ENCODE data around the gene FAM193B. TPM values are rescaled to one million over a fixed set of nuclear protein-coding genes. Genes with fewer than 3 reads are reported as not detected.

The FAM193B gene
- total and polyA plus RNA-seq, 2 of the 13 experiments (the other 11 are each of a cell fraction or from before 2014, with no cell fraction given): 21.2 to 40.9 TPM

- TF ChIP-seq ZNF431 (CRISPR knock-in tag; IDR thresholded peaks at IDR 0.05; ENCODE audit: borderline replicate concordance, low read depth) (peak; percentile 68; the same call in 1 of the 2 replicates), EP300 (IDR thresholded peaks at IDR 0.05; ENCODE audit: low read depth in 2 of 2, low read length in 2 of 2) (peak in 1 of 2 experiments; percentile 40; a peak in 2 of 4 replicates), EP300 (CRISPR knock-in tag; IDR thresholded peaks at IDR 0.05; ENCODE audit: borderline replicate concordance) (no peak), TBX2 (CRISPR knock-in tag; IDR thresholded peaks at IDR 0.05; ENCODE audit: borderline replicate concordance) (peak; percentile 76; the same call in 1 of the 2 replicates), SOX5 (CRISPR knock-in tag; IDR thresholded peaks at IDR 0.05; ENCODE audit: borderline replicate concordance) (peak; percentile 9; the same call in 1 of the 2 replicates), GABPA (IDR thresholded peaks at IDR 0.05; ENCODE audit: low read depth, low read length) (peak; percentile 81), GABPA (CRISPR knock-in tag; IDR thresholded peaks at IDR 0.05; ENCODE audit: low read depth) (no peak), HNF4G (IDR thresholded peaks at IDR 0.05; ENCODE audit: borderline replicate concordance, low read depth, low read length) (peak; percentile 59; the same call in 1 of the 2 replicates), HNF4G (CRISPR knock-in tag; IDR thresholded peaks at IDR 0.05; ENCODE audit: borderline replicate concordance, low read depth) (peak; percentile 37; the same call in 1 of the 2 replicates), BORCS8-MEF2B (CRISPR knock-in tag; IDR thresholded peaks at IDR 0.05) (peak; percentile 80; the same call in 1 of the 2 replicates), SNAPC5 (CRISPR knock-in tag; IDR thresholded peaks at IDR 0.05; ENCODE audit: borderline replicate concordance) (0 out of 2 replicates have a peak, but pooled peaks have one; percentile 49), SRSF9 (IDR thresholded peaks at IDR 0.05; ENCODE audit: borderline replicate concordance, insufficient read depth, low read depth, low read length, poor library complexity, severe bottlenecking) (no peak), JDP2 (CRISPR knock-in tag; IDR thresholded peaks at IDR 0.05; ENCODE audit: borderline replicate concordance) (no peak), HMGXB3 (CRISPR knock-in tag; IDR thresholded peaks at IDR 0.05; ENCODE audit: borderline replicate concordance) (no peak), AFF4 (CRISPR knock-in tag; IDR thresholded peaks at IDR 0.05) (no peak), SOX6 (IDR thresholded peaks at IDR 0.05) (no peak), SOX6 (CRISPR knock-in tag; IDR thresholded peaks at IDR 0.05) (no peak), RAD21 (CRISPR knock-in tag; IDR thresholded peaks at IDR 0.05) (peak; percentile 62; the same call in 1 of the 2 replicates), ZNF777 (CRISPR knock-in tag; IDR thresholded peaks at IDR 0.05) (peak; percentile 70; the same call in 1 of the 2 replicates), KDM5A (IDR thresholded peaks at IDR 0.05; ENCODE audit: borderline replicate concordance, low read length) (peak; percentile 94), ZNF550 (CRISPR knock-in tag; IDR thresholded peaks at IDR 0.05; ENCODE audit: borderline replicate concordance) (no peak)
Measured at GRCh38 chr5:177599731-177600507, 45.6 kb upstream of the FAM193B start, which contains the start of gene B4GALT7 (continued).
